ENCODE results near the gene ARID1A.

ARID1A gene

GRCh38 chr1:26734501-26735058 lies 38.8 kb downstream of the ARID1A start:
- TF ChIP-seq CTCF (conservative IDR thresholded peaks at IDR 0.05; ENCODE audit: control insufficient read depth, insufficient read depth, low read depth, low read length), result no peak

DNA sequence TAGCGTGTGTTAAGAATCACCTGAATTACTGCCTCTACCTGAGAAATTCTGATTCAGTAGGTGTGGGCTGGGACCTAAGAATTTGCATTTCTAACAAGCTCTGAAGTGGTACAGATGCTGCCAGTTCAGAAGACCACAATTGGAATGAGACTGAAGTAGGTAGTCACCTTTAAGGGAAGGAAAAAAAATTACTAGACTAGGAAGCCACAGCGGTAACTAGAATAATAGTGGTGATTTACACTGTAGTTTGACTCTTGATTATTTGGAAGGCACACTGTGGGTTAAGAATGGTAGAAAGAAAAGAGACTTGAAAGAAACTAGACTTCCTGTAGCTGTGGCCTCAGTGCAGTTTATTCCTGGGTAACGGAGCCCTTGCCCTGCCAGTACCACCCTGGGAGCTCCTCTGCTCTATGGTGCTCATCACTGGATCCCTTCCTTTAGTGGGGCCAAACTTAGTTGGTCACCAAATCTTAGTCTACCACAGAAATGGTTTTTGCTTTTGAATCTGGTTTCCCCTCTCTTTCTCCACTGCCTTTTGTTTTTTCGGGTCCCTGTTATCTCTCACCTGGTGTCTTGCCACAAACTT lies 43.6 kb downstream of the ARID1A start:
- DNase-seq (ENCODE audit: low read depth), result no peak
- H3K4me3 ChIP-seq (ENCODE audit: control insufficient read depth, low read depth, low read length), result no peak overlapping the region
- TF ChIP-seq CTCF (conservative IDR thresholded peaks at IDR 0.05; ENCODE audit: control insufficient read depth, insufficient read depth, low read depth, low read length), result no peak

More at GRCh38 chr1:26734501-26735058, 38.8 kb downstream of the ARID1A start:
- H3K4me3 ChIP-seq (ENCODE audit: control insufficient read depth, low read depth, low read length), result no peak overlapping the region
- peak; percentile 62 for DNase-seq (ENCODE audit: low read depth)

GRCh38 chr1:26740023-26740634 lies 44.3 kb downstream of the ARID1A start:
- peak; percentile 22 for DNase-seq (ENCODE audit: low read depth)
- no peak for TF ChIP-seq CTCF (conservative IDR thresholded peaks at IDR 0.05; ENCODE audit: control insufficient read depth, insufficient read depth, low read depth, low read length)
- H3K4me3 ChIP-seq (ENCODE audit: control insufficient read depth, low read depth, low read length), result no peak overlapping the region

DNA sequence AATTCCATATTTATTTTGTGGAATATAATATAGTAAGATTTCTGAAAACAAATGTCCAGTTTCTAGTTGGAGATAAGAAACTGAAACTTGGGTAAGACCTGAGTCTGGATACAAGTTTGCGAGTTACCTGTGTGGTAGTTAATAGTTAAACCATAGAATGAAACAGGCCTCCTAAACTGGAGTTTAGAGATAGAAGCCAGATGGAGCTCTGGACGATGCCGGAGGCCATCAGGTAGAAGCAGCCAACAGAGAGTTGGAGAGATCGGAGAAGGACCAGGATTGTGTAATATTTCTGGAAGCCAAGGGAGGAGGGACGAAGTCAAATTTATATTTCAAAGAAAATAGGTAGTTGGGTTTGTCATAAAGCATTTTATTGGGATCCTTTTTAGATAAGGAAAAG lies 45.1 kb downstream of the ARID1A start:
- no peak for TF ChIP-seq CTCF (conservative IDR thresholded peaks at IDR 0.05; ENCODE audit: control insufficient read depth, insufficient read depth, low read depth, low read length)
- no peak overlapping the region for H3K4me3 ChIP-seq (ENCODE audit: control insufficient read depth, low read depth, low read length)
- no peak for DNase-seq (ENCODE audit: low read depth)

GRCh38 chr1:26743426-26744059 lies 47.7 kb downstream of the ARID1A start:
- no peak for TF ChIP-seq CTCF (conservative IDR thresholded peaks at IDR 0.05; ENCODE audit: control insufficient read depth, insufficient read depth, low read depth, low read length)
- DNase-seq (ENCODE audit: low read depth), result no peak
- H3K4me3 ChIP-seq (ENCODE audit: control insufficient read depth, low read depth, low read length), result no peak overlapping the region

- TF ChIP-seq CTCF (conservative IDR thresholded peaks at IDR 0.05; ENCODE audit: control insufficient read depth, insufficient read depth, low read depth, low read length), result no peak
- no peak overlapping the region for H3K4me3 ChIP-seq (ENCODE audit: control insufficient read depth, low read depth, low read length)
- DNase-seq (ENCODE audit: low read depth), result peak; percentile 93
Observed at GRCh38 chr1:26744075-26744959, 48.5 kb downstream of the ARID1A start.
